Measurements from ENCODE around the gene LRRC4C. TPM values are rescaled to one million over a fixed set of nuclear protein-coding genes. Genes with fewer than 3 reads are reported as not detected.

LRRC4C gene
- total RNA-seq, 1 donor from 2014 or later = 0.41 TPM

DNA sequence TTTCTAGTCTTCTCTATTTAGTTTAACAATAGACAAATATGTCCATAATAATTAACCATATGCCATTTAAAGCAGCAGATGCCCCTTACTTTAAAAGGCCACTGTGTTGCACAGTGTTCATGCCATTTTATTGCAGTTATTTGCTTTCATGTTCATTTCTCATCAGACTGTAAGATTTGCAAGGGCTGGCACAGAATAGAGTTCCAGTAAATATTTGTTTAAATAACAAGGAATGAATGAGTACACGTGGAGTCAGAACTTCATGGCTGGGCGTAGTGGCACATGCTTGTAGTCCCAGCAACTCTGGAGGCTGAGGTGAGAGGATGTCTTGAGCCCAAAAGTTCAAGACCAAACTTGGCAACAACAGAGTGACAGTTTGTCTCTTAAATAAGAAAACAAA is 1228.6 kb downstream of the LRRC4C start:
- no peaks in the 10 kb centered on the region for H3K27me3 ChIP-seq (ENCODE audit: low read depth)
- intact Hi-C loops (cut with micrococcal nuclease) = no loop called here
- no peaks in the 10 kb centered on the region for H3K9me3 ChIP-seq (replicated peaks)
- H3K4me1 ChIP-seq = no peaks in the 10 kb centered on the region
- H3K27ac ChIP-seq (replicated peaks) = no peak overlapping the region
- TF ChIP-seq, protein P1, sequence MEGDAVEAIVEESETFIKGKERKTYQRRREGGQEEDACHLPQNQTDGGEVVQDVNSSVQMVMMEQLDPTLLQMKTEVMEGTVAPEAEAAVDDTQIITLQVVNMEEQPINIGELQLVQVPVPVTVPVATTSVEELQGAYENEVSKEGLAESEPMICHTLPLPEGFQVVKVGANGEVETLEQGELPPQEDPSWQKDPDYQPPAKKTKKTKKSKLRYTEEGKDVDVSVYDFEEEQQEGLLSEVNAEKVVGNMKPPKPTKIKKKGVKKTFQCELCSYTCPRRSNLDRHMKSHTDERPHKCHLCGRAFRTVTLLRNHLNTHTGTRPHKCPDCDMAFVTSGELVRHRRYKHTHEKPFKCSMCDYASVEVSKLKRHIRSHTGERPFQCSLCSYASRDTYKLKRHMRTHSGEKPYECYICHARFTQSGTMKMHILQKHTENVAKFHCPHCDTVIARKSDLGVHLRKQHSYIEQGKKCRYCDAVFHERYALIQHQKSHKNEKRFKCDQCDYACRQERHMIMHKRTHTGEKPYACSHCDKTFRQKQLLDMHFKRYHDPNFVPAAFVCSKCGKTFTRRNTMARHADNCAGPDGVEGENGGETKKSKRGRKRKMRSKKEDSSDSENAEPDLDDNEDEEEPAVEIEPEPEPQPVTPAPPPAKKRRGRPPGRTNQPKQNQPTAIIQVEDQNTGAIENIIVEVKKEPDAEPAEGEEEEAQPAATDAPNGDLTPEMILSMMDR (IDR thresholded peaks at IDR 0.05; ENCODE audit: borderline replicate concordance) = no peak
- no peak for DNase-seq
- H3K36me3 ChIP-seq = no peaks in the 10 kb centered on the region
- no peak overlapping the region for H3K4me3 ChIP-seq

DNA sequence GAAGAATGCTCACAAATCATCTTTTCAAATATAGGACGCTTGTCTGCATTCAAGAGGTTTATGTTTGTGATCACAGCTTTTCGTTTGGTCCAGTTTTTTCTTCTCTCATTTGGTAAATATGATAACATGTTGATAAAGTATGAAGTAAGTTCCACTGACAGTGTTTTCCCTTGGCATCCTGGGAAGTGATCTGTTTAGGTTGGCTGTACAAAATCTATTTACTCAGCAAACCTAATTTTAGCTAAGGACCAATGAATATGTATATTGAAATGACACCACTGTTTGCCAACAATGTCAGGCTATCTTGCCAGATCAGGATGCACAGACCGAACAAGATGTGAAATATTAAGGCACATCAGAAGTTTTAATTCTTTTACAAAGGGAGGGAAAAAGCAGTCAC is 1230.8 kb downstream of the LRRC4C start:
- TF ChIP-seq, protein P1 (IDR thresholded peaks at IDR 0.05; ENCODE audit: borderline replicate concordance) = no peak
- intact Hi-C loops (cut with micrococcal nuclease) = no loop called here
- DNase-seq = no peak
- Histone ChIP-seq H3K4me1 (no peaks in the 10 kb centered on the region), H3K36me3 (no peaks in the 10 kb centered on the region), H3K27ac (replicated peaks) (no peak overlapping the region), H3K9me3 (replicated peaks) (no peaks in the 10 kb centered on the region), H3K27me3 (ENCODE audit: low read depth) (no peaks in the 10 kb centered on the region), H3K4me3 (no peak overlapping the region)

DNA sequence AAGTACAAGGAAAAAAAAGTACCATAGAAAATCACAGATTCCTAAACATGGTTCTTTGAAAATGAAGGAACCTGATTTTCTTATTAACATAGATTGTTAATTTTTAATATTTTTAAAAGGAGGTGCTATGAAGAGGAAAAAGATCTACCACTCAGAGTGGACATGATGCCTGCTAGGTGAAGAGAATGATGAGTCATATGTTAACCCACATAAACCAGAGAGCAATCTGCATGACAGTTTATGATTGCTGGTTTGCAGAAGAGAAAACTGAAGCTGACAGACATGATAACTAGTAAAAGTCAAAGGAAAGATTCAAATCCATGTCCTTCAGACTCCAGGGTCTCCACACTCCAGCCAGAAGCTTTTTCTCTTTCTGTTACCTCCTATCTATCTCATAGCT is 1231.7 kb downstream of the LRRC4C start:
- H3K4me3 ChIP-seq = no peak overlapping the region
- no peak for DNase-seq
- H3K36me3 ChIP-seq = no peaks in the 10 kb centered on the region
- no peaks in the 10 kb centered on the region for H3K4me1 ChIP-seq
- H3K27me3 ChIP-seq (ENCODE audit: low read depth) = no peaks in the 10 kb centered on the region
- TF ChIP-seq, protein P1 (IDR thresholded peaks at IDR 0.05; ENCODE audit: borderline replicate concordance) = no peak
- H3K27ac ChIP-seq (replicated peaks) = no peak overlapping the region
- H3K9me3 ChIP-seq (replicated peaks) = no peaks in the 10 kb centered on the region
- intact Hi-C loops (cut with micrococcal nuclease) = no loop called here

DNA sequence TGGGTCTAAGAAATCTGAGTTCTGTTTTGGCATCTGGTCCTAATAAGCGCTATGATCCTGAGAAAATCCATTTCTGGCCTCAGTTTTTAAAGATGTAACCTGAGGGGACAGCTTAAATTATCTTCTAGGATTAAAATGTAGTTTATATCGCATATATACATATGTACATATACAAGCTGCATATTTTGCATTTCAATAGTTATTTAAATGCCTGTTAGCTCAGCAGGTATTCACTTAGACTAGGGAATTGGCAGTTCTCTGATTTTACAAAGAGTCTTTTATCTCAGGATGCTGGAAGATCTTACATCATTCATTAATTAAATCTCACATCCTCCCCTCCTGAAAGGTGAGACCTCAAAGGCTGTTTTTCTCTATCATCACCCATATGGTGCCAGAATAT is 1232.8 kb downstream of the LRRC4C start:
- Histone ChIP-seq H3K36me3 (no peaks in the 10 kb centered on the region), H3K27ac (replicated peaks) (no peak overlapping the region), H3K4me3 (no peak overlapping the region), H3K27me3 (ENCODE audit: low read depth) (no peaks in the 10 kb centered on the region), H3K9me3 (replicated peaks) (no peaks in the 10 kb centered on the region), H3K4me1 (no peaks in the 10 kb centered on the region)
- TF ChIP-seq, protein P1 (IDR thresholded peaks at IDR 0.05; ENCODE audit: borderline replicate concordance) = no peak
- intact Hi-C loops (cut with micrococcal nuclease) = no loop called here
- DNase-seq = no peak

DNA sequence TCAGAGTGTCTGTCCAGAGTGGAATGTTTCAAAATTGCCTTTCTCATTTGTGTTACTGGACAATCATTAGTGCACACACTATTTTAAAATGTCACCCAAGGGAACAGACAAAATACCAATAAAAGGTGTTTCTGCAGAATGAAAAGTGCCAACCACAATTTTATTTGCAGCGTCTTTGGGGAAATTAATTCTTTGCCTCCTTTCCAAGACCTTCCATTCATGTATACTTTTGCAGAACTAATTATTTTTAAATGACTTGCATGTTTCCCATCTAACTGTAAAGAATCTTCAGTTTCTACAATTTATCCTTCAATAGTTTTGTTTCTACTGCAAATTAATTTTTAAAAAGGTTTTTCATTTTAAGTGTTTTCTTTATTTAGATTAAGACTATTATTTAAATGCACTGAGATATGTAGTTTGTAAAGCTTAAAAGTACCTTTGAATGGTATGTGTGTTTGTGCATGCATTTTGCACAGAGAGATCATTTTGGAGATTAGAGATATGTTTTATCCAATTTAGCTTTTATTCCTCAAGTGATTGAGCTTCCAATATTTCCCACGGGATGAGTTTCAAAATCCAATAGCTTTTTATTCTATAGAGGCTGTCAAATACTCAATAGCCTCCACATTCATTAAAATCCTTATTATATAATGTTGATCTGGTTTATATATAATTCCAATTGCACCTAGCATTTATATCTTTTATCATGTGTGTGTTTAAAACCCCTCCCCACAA is 1235.7 kb downstream of the LRRC4C start:
- no peaks in the 10 kb centered on the region for H3K4me1 ChIP-seq
- no peak overlapping the region for H3K4me3 ChIP-seq
- TF ChIP-seq, protein P1 (IDR thresholded peaks at IDR 0.05; ENCODE audit: borderline replicate concordance) = no peak
- no peak overlapping the region for H3K27ac ChIP-seq (replicated peaks)
- no peaks in the 10 kb centered on the region for H3K27me3 ChIP-seq (ENCODE audit: low read depth)
- intact Hi-C loops (cut with micrococcal nuclease) = no loop called here
- no peak for DNase-seq
- H3K9me3 ChIP-seq (replicated peaks) = no peaks in the 10 kb centered on the region
- no peaks in the 10 kb centered on the region for H3K36me3 ChIP-seq

Measured in left ventricle myocardium inferior (tissue), 1 donor.